ENCODE data around the gene SLC49A4.
"Not testable (repeated sequence)": the region's sequence is repeated elsewhere in the genome, so short reads cannot be mapped to it uniquely, and the experiment has no call there.

SLC49A4 gene

DNA sequence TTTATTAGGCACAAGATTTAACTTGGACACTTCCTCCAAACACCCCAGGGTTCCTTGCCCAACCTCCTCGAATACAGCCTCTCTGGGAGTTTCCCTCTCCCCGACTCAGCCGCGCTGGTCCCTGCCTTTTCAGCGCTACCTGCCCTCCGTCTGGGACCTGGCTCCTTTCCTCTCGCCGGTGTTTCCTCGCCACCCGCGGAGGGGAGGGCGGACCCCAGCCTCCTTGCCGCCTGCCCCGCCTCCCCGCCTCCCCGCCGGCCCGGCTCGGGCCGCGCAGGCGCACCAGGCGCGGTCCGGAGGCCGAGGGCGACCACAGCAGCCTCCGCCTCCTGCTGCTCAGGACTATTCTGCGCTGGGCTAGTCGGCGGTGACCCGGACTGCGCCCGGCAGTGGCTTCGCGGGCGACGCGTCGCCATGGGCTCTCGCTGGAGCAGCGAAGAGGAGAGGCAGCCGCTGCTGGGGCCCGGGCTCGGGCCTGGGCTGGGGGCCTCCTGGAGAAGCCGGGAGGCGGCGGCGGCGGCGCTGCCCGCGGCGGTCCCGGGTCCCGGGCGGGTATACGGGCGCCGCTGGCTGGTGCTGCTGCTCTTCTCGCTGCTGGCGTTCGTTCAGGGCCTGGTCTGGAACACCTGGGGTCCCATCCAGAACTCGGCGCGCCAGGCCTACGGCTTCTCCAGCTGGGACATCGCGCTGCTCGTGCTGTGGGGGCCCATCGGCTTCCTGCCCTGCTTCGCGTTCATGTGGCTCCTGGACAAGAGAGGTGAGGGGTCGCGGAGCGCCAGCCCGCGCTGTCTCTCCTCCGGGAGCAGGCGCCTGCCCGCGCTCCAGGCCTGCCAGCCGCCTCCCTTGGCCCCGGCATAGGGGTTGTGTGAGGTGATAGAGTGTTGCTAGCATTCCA lies at the start of gene SLC49A4:
SLC49A4 (plus strand) TSS at position 291 of the 895 bp plus-strand sequence; CDS start at position 415, 124 bp downstream.
- no peak for DNase-seq

DNA sequence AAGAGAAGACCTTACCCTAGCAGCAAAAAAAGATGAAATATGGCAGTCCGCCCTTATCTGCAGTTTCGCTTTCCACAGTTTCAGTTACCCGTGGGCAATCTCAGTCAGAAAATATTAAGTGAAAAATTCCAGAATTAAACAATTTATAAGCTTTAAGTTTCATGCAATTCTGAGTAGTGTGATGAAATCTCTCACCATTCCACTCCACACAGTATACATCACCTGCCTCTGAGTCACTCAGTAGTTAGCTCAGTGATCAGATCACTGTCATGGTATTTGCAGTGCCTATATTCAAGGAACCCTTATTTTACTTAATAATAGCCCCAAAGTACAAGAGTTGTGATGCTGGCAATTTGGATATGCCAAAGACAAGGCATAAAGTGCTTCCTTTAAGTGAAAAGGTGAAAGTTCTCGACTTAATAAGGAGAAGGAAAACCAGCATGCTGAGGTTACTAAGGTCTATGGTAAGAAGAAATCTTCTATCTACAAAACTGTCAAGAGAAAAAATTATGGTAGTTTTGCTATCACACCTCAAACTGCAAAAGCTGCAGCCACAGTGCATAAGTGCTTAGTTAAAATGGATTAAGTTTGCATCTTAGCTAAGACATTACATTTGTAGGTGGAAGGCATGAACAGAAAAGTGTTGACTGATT lies 49.4 kb upstream of the SLC49A4 start:
- no peak for DNase-seq

DNA sequence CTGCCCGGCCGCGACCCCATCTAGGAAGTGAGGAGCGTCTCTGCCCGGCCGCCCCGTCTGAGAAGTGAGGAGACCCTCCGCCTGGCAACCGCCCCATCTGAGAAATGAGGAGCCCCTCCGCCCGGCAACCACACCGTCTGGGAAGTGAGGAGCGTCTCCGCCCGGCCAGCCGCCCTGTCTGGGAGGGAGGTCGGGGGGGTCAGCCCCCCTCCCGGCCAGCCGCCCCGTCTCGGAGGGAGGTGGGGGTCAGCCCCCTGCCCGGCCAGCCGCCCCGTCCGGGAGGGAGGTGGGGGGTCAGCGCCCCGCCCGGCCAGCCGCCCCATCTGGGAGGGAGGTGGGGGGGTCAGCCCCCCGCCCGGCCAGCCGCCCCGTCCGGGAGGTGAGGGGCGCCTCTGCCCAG lies 47.6 kb upstream of the SLC49A4 start:
- DNase-seq: not testable (repeated sequence)

- DNase-seq: no peak
Observed at GRCh38 chr3:122748347-122748746, 46.5 kb upstream of the SLC49A4 start.

DNA sequence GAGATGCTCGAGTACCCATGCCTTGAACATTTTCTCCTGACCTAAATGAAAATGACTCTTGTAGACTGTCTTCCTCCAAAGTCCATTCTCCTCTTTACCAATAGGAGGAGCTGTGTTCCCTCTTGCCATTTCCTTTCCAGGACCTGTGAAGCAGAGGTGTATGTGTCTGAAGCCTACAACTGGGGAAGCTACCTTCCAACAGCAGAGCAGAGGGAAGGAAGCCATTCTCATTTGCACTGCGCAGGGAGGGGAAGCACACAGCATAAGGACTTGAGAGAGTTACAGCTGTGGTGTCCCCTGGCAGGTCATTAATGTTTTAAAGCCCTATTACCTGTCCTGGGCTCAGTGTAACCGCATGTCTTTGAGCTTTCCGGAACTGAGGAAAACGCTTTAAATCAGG lies 39.9 kb upstream of the SLC49A4 start:
- no peak for DNase-seq

GRCh38 chr3:122755491-122755890 lies 39.4 kb upstream of the SLC49A4 start:
- DNase-seq: no peak

DNA sequence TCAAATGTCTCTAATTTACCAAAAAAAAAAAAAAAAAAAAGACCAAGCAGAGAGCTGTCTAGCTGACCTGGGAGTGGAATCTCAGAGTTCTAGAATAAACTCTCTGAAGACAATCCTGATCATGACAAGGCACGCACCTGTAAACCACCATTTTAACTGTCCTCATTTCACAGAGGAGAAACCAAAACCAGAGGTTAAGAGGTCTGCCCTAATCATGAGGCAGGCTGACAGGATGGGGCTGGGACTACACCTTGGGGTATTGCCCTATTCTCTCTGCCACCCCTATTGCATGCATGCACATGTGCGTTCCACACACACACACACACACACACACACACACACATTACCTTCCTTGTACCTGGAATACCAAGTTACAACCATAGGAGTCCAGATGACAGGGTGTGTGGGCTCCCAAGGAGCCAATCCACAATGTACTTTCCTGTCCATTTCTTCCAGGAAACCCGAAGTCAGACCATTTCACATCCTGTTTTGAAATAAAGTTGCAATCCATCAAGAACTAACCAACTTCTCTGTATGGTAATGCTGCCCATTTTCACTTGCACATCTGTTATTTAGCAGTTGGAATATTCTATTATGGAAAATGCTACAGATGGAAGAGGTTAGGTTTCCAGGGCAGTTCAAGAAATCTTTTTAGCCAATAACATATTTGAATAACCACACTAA lies 35.9 kb upstream of the SLC49A4 start:
- no peak for DNase-seq

- no peak for DNase-seq
Observed at GRCh38 chr3:122760453-122761271, 34.2 kb upstream of the SLC49A4 start.

DNA sequence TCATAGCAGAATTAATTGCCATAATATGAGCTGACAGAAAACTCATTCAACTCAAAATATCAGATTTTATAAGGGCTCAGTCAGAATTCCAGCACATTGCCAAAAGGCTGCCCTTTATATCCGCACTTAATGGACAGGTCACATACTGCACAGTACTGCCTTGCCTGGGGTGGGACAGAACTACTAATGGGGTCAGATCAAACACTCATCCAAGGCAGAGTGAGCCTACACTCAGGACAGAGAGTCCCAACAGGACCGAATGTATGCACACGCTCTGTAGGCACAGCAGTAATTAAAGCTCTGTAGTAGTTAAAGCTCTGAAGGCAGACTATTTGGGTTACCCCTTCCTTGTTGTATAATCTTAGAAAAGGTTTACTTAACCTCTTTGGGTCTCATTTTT lies 28.4 kb upstream of the SLC49A4 start:
- no peak for DNase-seq

DNA sequence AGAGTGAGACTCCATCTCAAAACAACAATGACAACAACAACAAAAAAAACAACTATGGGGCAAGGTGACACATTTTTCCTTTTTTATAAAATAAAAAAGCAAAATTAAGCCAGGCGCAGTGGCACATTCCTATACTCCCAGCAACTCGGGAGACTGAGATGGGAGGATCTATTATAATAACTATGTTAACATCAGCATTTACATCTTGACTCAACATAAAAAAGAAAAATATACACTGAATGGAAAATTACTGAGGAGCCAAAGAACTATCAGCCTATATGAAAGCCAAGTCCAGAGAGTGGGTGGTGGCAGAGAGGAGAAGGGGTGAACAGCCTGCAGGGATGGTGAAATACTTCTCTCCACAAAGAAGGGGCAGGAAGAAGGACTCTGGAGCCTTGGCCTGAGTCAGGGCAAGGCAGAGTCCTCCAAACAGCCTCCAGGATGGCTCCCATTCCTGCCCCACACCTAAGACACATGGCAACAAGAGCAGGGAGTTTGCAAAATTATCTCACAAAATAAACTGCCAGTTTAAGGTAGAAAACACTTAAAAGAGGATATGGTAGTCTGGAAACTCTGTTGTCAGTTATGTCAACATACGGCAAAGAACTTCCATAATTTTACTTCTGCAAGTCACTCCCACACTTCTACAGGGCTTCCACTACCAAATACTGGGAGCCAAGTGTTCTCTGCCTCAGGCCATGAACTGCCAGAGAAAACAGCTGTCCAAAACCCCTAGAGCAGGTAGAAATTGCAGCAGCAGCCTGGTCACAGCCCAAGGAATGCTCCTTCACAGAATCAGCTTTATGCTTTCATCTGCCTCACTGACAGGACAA lies 27.1 kb upstream of the SLC49A4 start:
- no peak for DNase-seq

DNA sequence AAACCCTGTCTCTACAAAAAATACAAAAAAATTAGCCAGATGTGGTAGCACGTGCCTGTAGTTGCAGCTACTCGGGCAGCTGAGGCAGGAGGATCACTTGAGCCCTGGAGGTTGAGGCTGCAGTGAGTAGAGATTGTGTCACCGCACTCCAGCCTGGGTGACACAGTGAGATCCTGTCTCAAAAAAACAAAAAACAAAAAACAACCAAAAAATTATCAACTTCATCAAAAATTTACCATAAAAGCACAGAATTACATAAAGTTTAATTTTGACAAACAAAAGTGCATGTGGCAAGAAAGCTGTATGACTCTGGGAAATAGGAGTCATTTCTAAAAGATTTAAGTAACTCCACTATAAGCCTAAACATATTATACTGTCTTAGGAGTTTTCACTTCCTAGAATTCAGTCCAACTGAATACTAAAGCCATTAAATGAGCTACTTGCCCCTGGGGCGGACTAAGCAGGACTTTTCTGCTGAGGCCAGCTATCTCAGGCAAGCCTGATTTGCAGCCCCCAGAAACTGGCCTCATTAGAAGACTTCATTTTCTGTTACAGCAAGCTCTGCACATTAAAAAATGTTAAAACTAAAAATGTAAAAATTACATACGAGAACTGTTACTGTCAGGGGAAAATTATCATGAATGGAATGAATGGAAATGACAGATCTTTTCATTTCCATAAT lies 24.2 kb upstream of the SLC49A4 start:
- no peak for DNase-seq

GRCh38 chr3:122772827-122773226 lies 22.0 kb upstream of the SLC49A4 start:
- no peak for DNase-seq

DNA sequence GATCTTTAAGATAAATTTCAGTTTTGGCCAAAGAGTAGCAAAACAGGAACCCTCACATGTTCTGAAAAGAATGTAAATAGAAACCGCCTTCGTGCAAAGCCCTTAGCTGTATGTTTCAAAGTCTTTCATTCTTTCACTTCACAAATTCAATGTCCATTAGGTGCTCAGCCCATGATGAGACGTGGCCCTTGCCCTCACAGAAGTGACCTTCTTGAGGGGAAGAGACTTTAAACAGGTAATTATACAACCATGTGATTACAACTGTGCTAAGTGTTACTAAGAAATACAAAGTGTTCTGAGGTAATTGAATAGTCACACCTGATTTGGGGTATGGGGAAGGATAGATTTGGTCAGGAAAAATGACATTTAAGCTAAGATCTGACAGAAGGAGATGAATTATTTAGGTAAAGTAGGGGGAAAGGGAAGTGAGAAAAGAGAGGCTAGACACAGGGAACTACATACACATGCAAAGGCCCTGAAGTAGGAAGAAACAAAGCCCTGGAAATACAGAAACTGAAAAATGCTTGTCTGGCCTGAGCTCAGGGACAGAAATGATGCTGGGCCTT lies 20.8 kb upstream of the SLC49A4 start:
- no peak for DNase-seq

DNA sequence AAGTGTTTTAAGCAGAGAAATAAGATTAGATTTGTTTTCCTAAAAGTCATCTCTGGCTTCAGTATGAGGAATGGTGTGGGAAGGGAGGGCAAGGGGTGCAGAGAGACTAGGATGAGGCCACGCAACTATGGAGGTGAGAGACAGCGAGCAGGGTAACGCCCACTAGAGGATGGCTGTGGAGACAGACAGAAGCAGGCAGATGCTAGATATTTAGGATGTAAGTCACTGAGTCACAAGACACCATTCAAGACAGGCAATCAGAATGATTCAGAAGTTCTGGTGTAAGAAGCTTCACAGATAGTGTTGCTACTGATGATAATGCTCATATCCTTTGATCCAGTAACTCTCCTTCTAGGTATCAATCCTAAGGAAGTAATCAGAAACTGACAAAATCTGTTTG lies 20.3 kb upstream of the SLC49A4 start:
- no peak for DNase-seq

GRCh38 chr3:122776675-122777468 lies 18.0 kb upstream of the SLC49A4 start:
- DNase-seq: no peak

DNA sequence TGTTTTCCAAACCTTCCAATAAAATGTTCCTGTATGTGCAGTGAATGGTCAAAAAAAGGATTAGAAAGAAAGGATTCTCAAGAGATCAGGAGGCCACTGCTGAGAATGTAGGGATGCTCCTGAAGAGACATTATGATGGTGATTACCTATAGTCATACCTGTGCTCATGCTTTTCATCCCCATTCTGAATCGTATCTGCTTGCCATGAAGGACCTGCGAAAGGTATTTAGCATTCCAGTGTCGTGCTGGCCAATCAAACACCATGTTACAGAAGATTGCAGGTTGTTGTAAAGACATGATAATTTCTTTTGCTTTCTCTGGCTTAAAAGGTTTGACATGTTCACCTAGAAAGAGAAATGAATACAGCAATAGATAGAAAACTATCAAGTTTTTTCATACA lies 17.3 kb upstream of the SLC49A4 start:
- no peak for DNase-seq

GRCh38 chr3:122782804-122783203 lies 12.1 kb upstream of the SLC49A4 start:
- no peak for DNase-seq

GRCh38 chr3:122784436-122784835 lies 10.4 kb upstream of the SLC49A4 start:
- DNase-seq: no peak

DNA sequence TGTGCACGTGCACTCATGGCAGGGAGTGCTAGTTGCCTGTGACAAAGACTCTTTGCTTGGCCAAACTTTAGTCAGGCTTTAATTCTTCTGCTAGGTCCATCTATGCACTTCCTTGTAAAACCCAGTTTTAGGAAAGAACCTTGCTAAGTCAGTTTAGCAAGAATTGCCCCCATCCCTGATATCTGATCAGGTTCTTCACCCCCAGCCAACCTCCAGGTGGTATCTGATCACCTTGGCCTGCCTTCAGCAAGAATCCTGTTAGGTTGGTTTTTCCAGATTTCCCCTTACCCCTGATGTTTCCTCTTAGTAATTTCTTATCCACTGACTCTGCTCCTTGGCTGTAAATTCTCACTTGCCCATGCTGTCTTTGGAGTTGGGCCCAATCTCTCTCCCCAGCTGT lies 9.6 kb upstream of the SLC49A4 start:
- no peak for DNase-seq

DNA sequence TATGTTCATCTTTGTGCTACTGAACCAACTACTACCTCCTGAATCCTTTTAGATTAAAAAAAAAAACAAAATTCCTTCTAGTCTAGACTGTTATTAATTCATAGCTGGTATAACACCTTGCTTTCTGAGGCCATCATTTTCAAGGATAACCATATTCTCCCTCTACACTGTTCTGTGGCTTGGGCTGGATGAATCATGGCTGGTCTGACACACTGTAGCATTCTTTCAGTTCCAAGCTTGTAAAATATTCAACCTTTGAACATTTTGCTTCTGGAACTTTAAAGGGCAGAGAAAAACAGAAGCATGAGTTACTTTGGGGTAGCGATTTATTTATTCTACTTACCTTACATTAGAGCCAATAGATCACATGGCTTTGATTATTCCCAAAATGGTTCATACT lies 8.8 kb upstream of the SLC49A4 start:
- DNase-seq: no peak

Data from NCI-H1105 treated with DMSO at 0.1 percent for 48 hours (cell line).